Suprapubic skin (tissue), 4 donors: Measurements from ENCODE around the gene GABRR1. TPM values are rescaled to one million over a fixed set of nuclear protein-coding genes. Genes with fewer than 3 reads are reported as not detected.

Experiments
- DNase-seq, 2 donors: peaks; one replicate each; pipeline ENCODE4 v3.0.0-alpha.2; 2019; ENCODE audit warnings: low spot score in 2 of 2
- H3K27ac ChIP-seq: fragments of 200-600 bp; sonication (generic); one replicate; pipeline ENCODE4 v1.5.1; 2019
- H3K27me3 ChIP-seq: fragments of 200-600 bp; sonication (generic); one replicate; pipeline ENCODE4 v1.5.1; 2019
- H3K36me3 ChIP-seq: fragments of 200-600 bp; sonication (generic); one replicate; pipeline ENCODE4 v1.5.1; 2019
- H3K4me1 ChIP-seq: fragments of 200-600 bp; sonication (generic); one replicate; pipeline ENCODE4 v1.5.1; 2019
- H3K4me3 ChIP-seq: fragments of 200-600 bp; sonication (generic); one replicate; pipeline ENCODE4 v1.5.1; 2019; ENCODE audit warnings: mild to moderate bottlenecking
- H3K9me3 ChIP-seq: fragments of 200-600 bp; sonication (generic); one replicate; pipeline ENCODE4 v1.5.1; 2019
- CTCF ChIP-seq, 2 donors: fragments of 200-600 bp in 1 of 2; fragments of 450-650 bp in 1 of 2; sonication (generic) in 1 of 2; IDR thresholded peaks; one replicate each; pipeline ENCODE4 v1.5.1; 2016 to 2019; ENCODE audit warnings: antibody characterized with exemption in 2 of 2, mild to moderate bottlenecking in 1 of 2, moderate library complexity in 1 of 2
- EP300 ChIP-seq: sonication (generic); formaldehyde crosslinking; IDR thresholded peaks from one replicate; pipeline ENCODE4 v1.6.1; 2017; ENCODE audit warnings: antibody characterized with exemption
- POLR2A ChIP-seq, 2 donors: fragments of 450-650 bp; IDR thresholded peaks; one replicate each; pipeline ENCODE4 v1.6.1; 2017; ENCODE audit warnings: antibody characterized with exemption in 2 of 2, mild to moderate bottlenecking in 2 of 2, moderate library complexity in 2 of 2
- POLR2AphosphoS5 ChIP-seq, 3 donors: sonication (generic); formaldehyde crosslinking; IDR thresholded peaks; one replicate each; pipeline ENCODE4 v1.6.1; 2017; ENCODE audit warnings: antibody characterized with exemption in 3 of 3
- WGBS: methylation state at CpG from one replicate; pipeline ENCODE4 v1.1.5; 2018; 5-methylcytosine and 5-hydroxymethylcytosine counted together
- total RNA-seq, 4 donors: library from RNA; depleted of rRNA; stranded (reverse); fragments of >200 nt; gene quantifications; one replicate each; pipeline ENCODE4 v1.1.0, GENCODE V29; 2016

GABRR1 gene
- total RNA-seq, 4 donors from 2014 or later: 0.48 to 0.52 TPM; not detected in 2

GRCh38 chr6:89146718-89147700, 70.1 kb downstream of the GABRR1 start:
- Histone ChIP-seq H3K4me1 (peaks cover 12% of the 10 kb centered on the region), H3K27ac (peak overlapping the region; percentile 86), H3K36me3 (peaks cover 4% of the 10 kb centered on the region), H3K27me3 (no peaks in the 10 kb centered on the region), H3K4me3 (peak overlapping the region; percentile 91), H3K9me3 (no peaks in the 10 kb centered on the region)
- WGBS: 26% methylated on average over 26 of the region's 26 CpGs
- TF ChIP-seq EP300: no peak
- no peak for TF ChIP-seq CTCF (IDR thresholded peaks at IDR 0.05)
- TF ChIP-seq POLR2AphosphoS5 (IDR thresholded peaks at IDR 0.05): no peak
- TF ChIP-seq POLR2A (IDR thresholded peaks at IDR 0.05): no peak
- no peak for DNase-seq

- Histone ChIP-seq H3K27ac (peak within 1 kb of the TSS; percentile 86), H3K4me3 (peak within 1 kb of the TSS; percentile 91), H3K9me3 (no peaks in the 10 kb centered on the region), H3K36me3 (no peaks in the 10 kb centered on the region), H3K27me3 (no peaks in the 10 kb centered on the region), H3K4me1 (peaks cover 12% of the 10 kb centered on the region)
- TF ChIP-seq EP300 (no peak), POLR2A (IDR thresholded peaks at IDR 0.05) (peak in 1 of 2 donors; percentile 18)
- DNase-seq: peak in 1 of 2 donors; percentile 67
- 1% methylated on average over 16 of the region's 102 CpGs for WGBS
These were observed 71.0 kb downstream of the GABRR1 start, which contains the start of gene PM20D2 for GRCh38 chr6:89145956-89146717. Gene PM20D2, plus strand, starts transcription at chr6:89146055. Its CDS starts 90 bp downstream, at chr6:89146145.

GRCh38 chr6:89145091-89145955, 71.8 kb downstream of the GABRR1 start:
- TF ChIP-seq POLR2AphosphoS5 (IDR thresholded peaks at IDR 0.05) (no peak), CTCF (IDR thresholded peaks at IDR 0.05) (no peak), POLR2A (IDR thresholded peaks at IDR 0.05) (no peak), EP300 (no peak)
- Histone ChIP-seq H3K4me3 (peak overlapping the region; percentile 91), H3K4me1 (peaks cover 12% of the 10 kb centered on the region), H3K36me3 (no peaks in the 10 kb centered on the region), H3K27ac (peak overlapping the region; percentile 86), H3K9me3 (no peaks in the 10 kb centered on the region), H3K27me3 (no peaks in the 10 kb centered on the region)
- no peak for DNase-seq
- WGBS: 4% methylated on average over 17 of the region's 17 CpGs

GRCh38 chr6:89144354-89144906, 72.7 kb downstream of the GABRR1 start:
- peaks cover 12% of the 10 kb centered on the region for H3K4me1 ChIP-seq
- no peak overlapping the region for H3K27ac ChIP-seq
- no peak overlapping the region for H3K4me3 ChIP-seq
- no peaks in the 10 kb centered on the region for H3K9me3 ChIP-seq
- H3K27me3 ChIP-seq: no peaks in the 10 kb centered on the region
- WGBS: 51% methylated on average over 2 of the region's 2 CpGs
- TF ChIP-seq POLR2AphosphoS5 (IDR thresholded peaks at IDR 0.05) (no peak), CTCF (IDR thresholded peaks at IDR 0.05) (no peak), EP300 (no peak), POLR2A (IDR thresholded peaks at IDR 0.05) (no peak)
- H3K36me3 ChIP-seq: no peaks in the 10 kb centered on the region
- no peak for DNase-seq
